ENCODE measurements around the gene DPP3. TPM values are rescaled to one million over a fixed set of nuclear protein-coding genes. Genes with fewer than 3 reads are reported as not detected.
"Not testable (repeated sequence)": the region's sequence is repeated elsewhere in the genome, so short reads cannot be mapped to it uniquely, and the experiment has no call there.

DPP3 gene
- total RNA-seq, 1 donor from 2014 or later, result 74.5 TPM

DNA sequence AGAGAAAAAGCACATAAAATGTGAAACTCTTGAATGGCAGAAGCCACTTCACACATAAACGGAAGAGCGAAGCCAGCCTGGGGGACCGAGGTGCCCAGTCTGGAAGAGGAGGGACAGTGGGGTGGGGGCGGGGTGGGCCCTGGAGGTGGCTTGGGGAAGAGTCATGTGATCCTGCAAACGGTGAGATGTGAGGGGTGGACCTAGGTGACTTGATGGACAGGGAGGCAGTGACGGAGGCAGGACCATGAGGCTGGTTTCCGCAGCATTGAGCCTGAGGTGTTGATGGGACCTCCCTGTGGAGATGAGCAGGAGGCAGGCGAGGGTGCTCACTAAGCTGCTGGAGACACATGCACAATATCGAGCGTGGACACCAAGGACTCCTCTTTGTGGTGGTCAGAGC lies 48.8 kb downstream of the DPP3 start:
- no peak for DNase-seq (ENCODE audit: extremely low read depth, low read depth, low spot score)

GRCh38 chr11:66529655-66530054 lies 49.4 kb downstream of the DPP3 start:
- no peak for DNase-seq (ENCODE audit: extremely low read depth, low read depth, low spot score)

GRCh38 chr11:66530927-66531709 lies 50.9 kb downstream of the DPP3 start:
- no peak for DNase-seq (ENCODE audit: extremely low read depth, low read depth, low spot score)

DNA sequence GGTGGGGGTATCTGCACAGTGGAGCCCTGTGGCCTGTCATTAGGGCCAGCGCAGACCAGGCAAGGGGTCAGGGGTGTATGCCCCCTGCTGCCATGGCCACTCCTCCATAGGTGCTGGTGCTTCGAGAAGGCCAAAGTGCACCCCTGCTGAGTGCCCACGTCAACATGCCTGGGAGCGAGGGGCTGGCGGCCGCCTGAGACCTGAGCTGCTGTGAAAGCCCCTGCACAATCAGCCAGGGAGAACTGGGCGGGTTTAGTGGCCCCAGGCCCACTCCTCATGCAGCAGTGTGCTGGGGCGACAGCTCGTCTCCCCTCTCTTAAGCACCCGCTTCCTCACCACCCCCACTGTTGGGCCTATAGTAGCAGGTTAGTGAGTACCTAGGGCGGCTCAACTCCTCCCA lies 51.6 kb downstream of the DPP3 start:
- DNase-seq (ENCODE audit: extremely low read depth, low read depth, low spot score), result no peak

DNA sequence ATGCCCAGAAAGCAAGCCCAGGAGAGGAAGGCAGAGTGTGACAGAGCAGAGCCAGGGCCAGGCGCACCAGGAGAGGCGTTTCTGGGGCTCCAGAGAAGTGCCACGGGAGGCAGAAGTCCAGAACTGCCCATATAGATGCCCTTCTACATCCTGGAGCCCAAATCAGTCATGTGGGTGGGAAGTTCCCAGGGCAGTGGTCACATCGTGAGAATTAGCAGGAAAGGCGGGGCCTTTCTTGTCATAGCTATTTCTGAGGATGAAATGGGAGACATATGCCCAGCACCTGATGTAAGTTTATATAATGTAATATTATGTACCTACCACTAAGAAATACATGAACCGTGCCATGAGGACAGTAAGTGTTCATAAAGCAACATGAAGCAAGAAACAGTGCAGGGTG lies 52.5 kb downstream of the DPP3 start:
- DNase-seq (ENCODE audit: extremely low read depth, low read depth, low spot score), result no peak

GRCh38 chr11:66539170-66539869 lies 59.1 kb downstream of the DPP3 start:
- DNase-seq (ENCODE audit: extremely low read depth, low read depth, low spot score), result no peak

DNA sequence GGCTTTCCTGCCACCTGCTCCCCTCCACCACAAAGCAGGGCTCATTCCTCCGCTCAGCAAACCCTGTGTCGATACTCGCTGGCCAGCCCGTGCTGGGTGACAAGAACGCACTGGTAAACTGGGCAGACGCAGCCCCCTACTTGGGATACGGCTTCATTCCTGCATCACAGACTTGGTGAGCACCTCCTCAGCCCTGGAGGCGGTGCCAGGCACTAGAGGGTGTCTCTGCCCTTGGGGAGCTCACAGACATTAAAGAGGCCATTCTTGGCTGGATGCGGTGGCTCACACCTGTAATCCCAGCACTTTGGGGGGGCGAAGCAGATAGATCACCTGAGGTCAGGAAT lies 59.6 kb downstream of the DPP3 start:
- no peak for DNase-seq (ENCODE audit: extremely low read depth, low read depth, low spot score)

DNA sequence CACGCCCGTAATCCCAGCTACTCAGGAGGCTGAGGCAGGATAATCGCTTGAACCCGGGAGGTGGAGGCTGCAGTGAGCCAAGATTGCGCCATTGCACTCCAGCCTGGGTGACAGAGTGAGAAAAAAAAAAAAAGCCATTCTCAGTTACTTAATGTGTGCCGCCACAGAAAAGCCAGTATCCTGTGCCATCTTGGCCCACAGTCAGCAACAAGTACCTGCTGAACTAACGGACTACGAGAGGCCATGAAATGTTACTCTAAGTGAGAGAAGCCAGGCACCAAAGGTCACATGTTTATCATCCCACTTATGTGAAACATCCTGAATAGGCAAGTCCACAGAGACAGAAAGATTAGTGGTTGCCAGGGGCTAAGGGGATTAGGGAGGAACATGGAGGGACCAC lies 60.4 kb downstream of the DPP3 start:
- not testable (repeated sequence) for DNase-seq (ENCODE audit: extremely low read depth, low read depth, low spot score)

DNA sequence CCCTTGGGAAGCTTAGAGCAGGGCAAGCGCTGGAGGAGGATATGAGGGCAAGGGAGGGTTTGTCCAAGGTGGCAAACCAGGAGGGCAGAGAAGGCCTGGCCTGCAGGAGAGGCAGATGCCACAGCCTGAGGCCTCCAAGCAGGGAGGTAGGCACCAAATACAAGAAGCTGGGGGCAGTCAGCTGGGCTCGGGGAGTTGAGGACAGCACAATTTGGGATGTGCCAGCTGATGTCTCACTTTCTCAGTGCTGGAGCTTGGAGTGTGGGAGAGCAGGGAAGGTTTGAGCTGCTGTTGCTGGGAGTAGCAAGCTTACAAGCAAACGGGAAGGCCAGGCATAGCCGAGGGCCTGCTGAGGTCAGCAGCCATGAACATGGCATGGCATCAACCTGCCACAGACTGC lies 61.7 kb downstream of the DPP3 start:
- no peak for DNase-seq (ENCODE audit: extremely low read depth, low read depth, low spot score)

DNA sequence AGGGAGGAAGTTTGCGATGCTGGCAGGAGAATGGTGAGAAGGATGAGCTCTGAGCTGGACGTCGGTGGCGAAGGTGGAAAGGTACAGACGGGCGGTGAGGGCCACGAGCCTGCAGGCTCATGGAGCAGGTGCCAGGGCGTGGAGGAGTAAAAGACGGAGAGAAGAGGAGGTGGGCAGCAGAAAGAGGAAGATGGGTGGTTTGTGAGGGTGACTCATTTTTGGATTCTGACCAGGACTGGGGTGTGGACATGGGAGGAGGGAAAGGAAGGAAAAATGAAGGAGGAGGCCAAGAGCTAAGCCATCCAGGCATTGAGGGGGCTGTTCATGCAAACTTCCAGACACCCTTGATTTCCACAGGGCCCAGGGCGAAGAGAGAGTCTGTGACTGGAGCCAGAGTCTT lies 62.1 kb downstream of the DPP3 start:
- no peak for DNase-seq (ENCODE audit: extremely low read depth, low read depth, low spot score)

GRCh38 chr11:66543263-66544107 lies 63.3 kb downstream of the DPP3 start:
- peak; percentile 47 for DNase-seq (ENCODE audit: extremely low read depth, low read depth, low spot score)

DNA sequence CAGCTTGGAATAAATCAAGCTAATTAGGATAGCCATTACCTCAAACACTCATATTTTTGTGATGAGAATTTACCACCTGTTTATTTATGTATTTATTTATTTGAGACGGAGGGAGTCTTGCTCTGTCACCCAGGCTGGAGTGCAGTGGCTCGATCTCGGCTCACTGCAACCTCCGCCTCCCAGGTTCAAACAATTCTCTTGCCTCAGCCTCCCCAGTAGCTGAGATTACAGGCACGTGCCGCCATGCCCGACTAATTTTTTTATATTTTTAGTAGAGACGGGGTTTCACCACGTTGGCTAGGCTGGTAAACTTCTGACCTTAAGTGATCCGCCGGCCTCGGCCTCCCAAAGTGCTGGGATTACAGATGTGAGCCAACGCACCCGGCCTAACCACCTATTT lies 64.7 kb downstream of the DPP3 start:
- DNase-seq (ENCODE audit: extremely low read depth, low read depth, low spot score), result not testable (repeated sequence)

- DNase-seq (ENCODE audit: extremely low read depth, low read depth, low spot score), result peak; percentile 58
These were observed 65.6 kb downstream of the DPP3 start, which contains the start of gene ZDHHC24 for GRCh38 chr11:66545701-66546367. ZDHHC24 (minus strand) TSS chr11:66546048; CDS start chr11:66546003, 45 bp downstream.

- no peak for DNase-seq (ENCODE audit: extremely low read depth, low read depth, low spot score)
These were observed 66.2 kb downstream of the DPP3 start, which contains the start of gene ACTN3 for GRCh38 chr11:66546368-66546965. ACTN3 (plus strand) TSS chr11:66546903; CDS start chr11:66546938, 35 bp downstream.

- no peak for DNase-seq (ENCODE audit: extremely low read depth, low read depth, low spot score)
These were observed 66.9 kb downstream of the DPP3 start for GRCh38 chr11:66546966-66547661.

GRCh38 chr11:66547662-66548009 lies 67.4 kb downstream of the DPP3 start:
- no peak for DNase-seq (ENCODE audit: extremely low read depth, low read depth, low spot score)

DNA sequence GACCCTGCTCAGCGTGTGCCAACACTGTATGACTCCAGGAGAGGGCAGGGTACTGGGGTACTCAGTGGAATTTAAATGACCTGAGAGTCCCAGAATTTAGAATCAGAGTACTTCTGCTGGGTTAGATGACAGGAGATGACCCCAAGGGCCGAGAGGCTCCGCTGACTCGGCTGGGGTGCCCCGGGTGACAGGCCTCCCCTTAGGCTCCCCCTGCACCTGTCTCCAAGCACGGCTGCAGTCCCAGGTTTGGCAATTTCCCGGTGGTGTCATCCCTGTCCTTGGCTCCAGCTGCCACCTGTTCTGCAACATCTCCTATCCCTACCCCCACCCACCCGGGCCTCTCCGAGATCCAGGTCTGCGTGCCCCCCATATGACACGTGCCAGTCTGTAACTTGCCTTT lies 67.8 kb downstream of the DPP3 start:
- DNase-seq (ENCODE audit: extremely low read depth, low read depth, low spot score), result no peak

GRCh38 chr11:66548774-66549630 lies 68.8 kb downstream of the DPP3 start:
- DNase-seq (ENCODE audit: extremely low read depth, low read depth, low spot score), result no peak

GRCh38 chr11:66549696-66550095 lies 69.5 kb downstream of the DPP3 start:
- no peak for DNase-seq (ENCODE audit: extremely low read depth, low read depth, low spot score)
